Measurements from ENCODE around the gene GLOD4.
"Not testable (repeated sequence)": the region's sequence is repeated elsewhere in the genome, so short reads cannot be mapped to it uniquely, and the experiment has no call there.

Gene GLOD4

GRCh38 chr17:814371-814770 lies 32.3 kb upstream of the GLOD4 start:
- no peak overlapping the region for H3K27ac ChIP-seq (ENCODE audit: low read depth in 2 of 2, low read length in 2 of 2)
- no peaks in the 10 kb centered on the region for H3K36me3 ChIP-seq (ENCODE audit: control insufficient read depth in 2 of 2, insufficient read depth in 2 of 2, low read length in 2 of 2)

DNA sequence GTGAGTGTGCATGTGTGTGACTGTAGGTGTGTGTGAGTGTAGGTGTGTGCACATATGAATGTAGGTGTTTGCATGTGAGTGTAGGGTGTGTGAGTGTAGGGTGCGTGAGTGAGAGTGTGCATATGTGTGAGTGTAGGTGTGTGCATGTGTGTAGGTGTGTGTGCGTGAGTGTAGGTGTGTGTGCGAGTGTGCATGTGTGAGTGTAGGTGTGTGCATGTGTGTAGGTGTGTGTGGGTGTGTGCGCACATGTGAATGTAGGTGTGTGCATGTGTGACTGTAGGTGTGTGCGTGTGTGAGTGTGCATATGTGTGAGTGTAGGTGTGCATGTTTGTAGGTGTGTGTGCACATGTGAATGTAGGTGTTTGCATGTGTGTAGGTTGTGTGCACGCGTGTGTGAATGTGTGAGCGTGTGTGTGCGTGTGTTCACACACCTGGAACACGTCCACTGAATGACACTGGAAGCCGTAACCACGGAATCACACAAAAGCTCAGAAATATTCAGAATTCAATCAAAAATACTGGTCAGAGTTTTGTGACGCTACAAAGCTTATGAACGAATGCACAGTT lies 30.6 kb upstream of the GLOD4 start:
- no peaks in the 10 kb centered on the region for H3K27me3 ChIP-seq (ENCODE audit: control insufficient read depth in 2 of 2, insufficient read depth in 2 of 2, low read length in 2 of 2)
- H3K4me3 ChIP-seq (ENCODE audit: low read length in 2 of 2) = no peak overlapping the region
- no peaks in the 10 kb centered on the region for H3K36me3 ChIP-seq (ENCODE audit: control insufficient read depth in 2 of 2, insufficient read depth in 2 of 2, low read length in 2 of 2)
- no peak overlapping the region for H3K27ac ChIP-seq (ENCODE audit: low read depth in 2 of 2, low read length in 2 of 2)
- H3K9me3 ChIP-seq (ENCODE audit: control insufficient read depth in 2 of 2, low read length in 2 of 2) = no peaks in the 10 kb centered on the region
- no peaks in the 10 kb centered on the region for H3K4me1 ChIP-seq (ENCODE audit: control insufficient read depth in 2 of 2, insufficient read depth in 2 of 2, low read length in 2 of 2)
- H3K9ac ChIP-seq (ENCODE audit: low read depth in 1 of 2, low read length in 2 of 2) = no peak overlapping the region

More at GRCh38 chr17:814371-814770, 32.3 kb upstream of the GLOD4 start:
- Histone ChIP-seq H3K27me3 (ENCODE audit: control insufficient read depth in 2 of 2, insufficient read depth in 2 of 2, low read length in 2 of 2) (no peaks in the 10 kb centered on the region), H3K4me1 (ENCODE audit: control insufficient read depth in 2 of 2, insufficient read depth in 2 of 2, low read length in 2 of 2) (no peaks in the 10 kb centered on the region), H3K9me3 (ENCODE audit: control insufficient read depth in 2 of 2, low read length in 2 of 2) (no peaks in the 10 kb centered on the region), H3K9ac (ENCODE audit: low read depth in 1 of 2, low read length in 2 of 2) (no peak overlapping the region), H3K4me3 (ENCODE audit: low read length in 2 of 2) (no peak overlapping the region)

GRCh38 chr17:811051-811784 lies 29.1 kb upstream of the GLOD4 start:
- H3K9me3 ChIP-seq (ENCODE audit: control insufficient read depth in 2 of 2, low read length in 2 of 2) = no peaks in the 10 kb centered on the region
- no peak overlapping the region for H3K9ac ChIP-seq (ENCODE audit: low read depth in 1 of 2, low read length in 2 of 2)
- H3K27ac ChIP-seq (ENCODE audit: low read depth in 2 of 2, low read length in 2 of 2) = no peak overlapping the region
- H3K27me3 ChIP-seq (ENCODE audit: control insufficient read depth in 2 of 2, insufficient read depth in 2 of 2, low read length in 2 of 2) = no peaks in the 10 kb centered on the region
- H3K4me3 ChIP-seq (ENCODE audit: low read length in 2 of 2) = no peak overlapping the region
- H3K36me3 ChIP-seq (ENCODE audit: control insufficient read depth in 2 of 2, insufficient read depth in 2 of 2, low read length in 2 of 2) = no peaks in the 10 kb centered on the region
- H3K4me1 ChIP-seq (ENCODE audit: control insufficient read depth in 2 of 2, insufficient read depth in 2 of 2, low read length in 2 of 2) = no peaks in the 10 kb centered on the region

GRCh38 chr17:807523-808294 lies 25.6 kb upstream of the GLOD4 start:
- Histone ChIP-seq H3K4me1 (ENCODE audit: control insufficient read depth in 2 of 2, insufficient read depth in 2 of 2, low read length in 2 of 2) (no peaks in the 10 kb centered on the region), H3K36me3 (ENCODE audit: control insufficient read depth in 2 of 2, insufficient read depth in 2 of 2, low read length in 2 of 2) (no peaks in the 10 kb centered on the region), H3K4me3 (ENCODE audit: low read length in 2 of 2) (no peak overlapping the region), H3K27ac (ENCODE audit: low read depth in 2 of 2, low read length in 2 of 2) (no peak overlapping the region), H3K9ac (ENCODE audit: low read depth in 1 of 2, low read length in 2 of 2) (no peak overlapping the region), H3K27me3 (ENCODE audit: control insufficient read depth in 2 of 2, insufficient read depth in 2 of 2, low read length in 2 of 2) (no peaks in the 10 kb centered on the region), H3K9me3 (ENCODE audit: control insufficient read depth in 2 of 2, low read length in 2 of 2) (no peaks in the 10 kb centered on the region)

DNA sequence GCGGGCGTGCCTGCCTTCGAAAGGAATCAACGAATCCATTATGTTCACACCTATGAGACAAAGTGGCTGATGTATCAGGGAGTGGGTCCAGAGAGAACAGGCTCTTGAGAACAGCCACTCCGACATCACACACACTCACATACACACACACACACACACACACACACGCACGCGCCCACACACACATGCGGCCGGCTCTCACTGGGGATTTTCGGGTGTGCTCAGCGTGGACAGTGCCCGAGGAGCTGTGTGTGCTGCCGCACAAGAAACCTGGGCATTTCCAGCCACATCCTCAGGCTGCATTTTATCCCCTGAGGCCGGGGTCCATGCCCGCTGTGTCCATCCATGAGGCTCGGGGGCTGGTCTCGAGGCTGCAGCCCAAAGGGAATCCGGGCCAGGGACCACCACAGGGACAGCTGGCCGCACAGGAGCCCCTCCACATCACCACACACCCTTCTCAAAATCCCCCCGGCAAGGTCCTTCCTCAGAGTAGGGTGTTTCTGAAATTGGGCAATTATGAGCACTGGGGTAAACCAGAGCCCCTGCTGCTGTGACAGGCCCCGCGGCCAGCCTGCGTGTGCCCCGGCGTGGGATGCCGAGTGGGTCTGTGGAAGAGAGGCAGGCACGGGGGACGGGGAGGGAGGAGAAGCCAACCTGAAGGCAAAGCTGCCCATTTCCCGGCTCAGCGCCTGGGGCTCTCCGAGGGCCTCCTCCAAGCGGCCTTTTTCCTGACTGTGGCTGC lies 24.9 kb upstream of the GLOD4 start:
- Histone ChIP-seq H3K9ac (ENCODE audit: low read depth in 1 of 2, low read length in 2 of 2) (no peak overlapping the region), H3K4me3 (ENCODE audit: low read length in 2 of 2) (no peak overlapping the region), H3K36me3 (ENCODE audit: control insufficient read depth in 2 of 2, insufficient read depth in 2 of 2, low read length in 2 of 2) (no peaks in the 10 kb centered on the region), H3K4me1 (ENCODE audit: control insufficient read depth in 2 of 2, insufficient read depth in 2 of 2, low read length in 2 of 2) (no peaks in the 10 kb centered on the region), H3K9me3 (ENCODE audit: control insufficient read depth in 2 of 2, low read length in 2 of 2) (no peaks in the 10 kb centered on the region), H3K27ac (ENCODE audit: low read depth in 2 of 2, low read length in 2 of 2) (no peak overlapping the region), H3K27me3 (ENCODE audit: control insufficient read depth in 2 of 2, insufficient read depth in 2 of 2, low read length in 2 of 2) (no peaks in the 10 kb centered on the region)

DNA sequence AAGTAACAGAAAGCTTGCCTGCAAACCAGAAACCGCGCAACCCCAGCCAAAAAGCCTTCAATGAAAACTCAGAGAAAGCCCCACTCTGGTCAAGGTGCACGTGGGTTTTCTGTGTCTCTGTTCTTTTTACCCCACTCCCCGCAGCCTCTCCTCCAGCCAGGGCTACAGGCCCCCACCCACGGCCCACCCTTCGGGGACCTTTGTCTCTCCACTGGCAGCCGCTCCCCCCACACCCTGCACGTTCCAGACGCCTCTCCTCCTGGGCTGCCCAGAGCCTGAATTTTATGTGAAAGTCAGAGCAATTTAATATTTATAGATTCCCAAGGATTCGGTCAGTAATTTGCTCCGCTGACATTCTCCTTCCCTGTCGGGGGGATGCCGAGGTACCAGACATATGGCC lies 24.3 kb upstream of the GLOD4 start:
- no peaks in the 10 kb centered on the region for H3K4me1 ChIP-seq (ENCODE audit: control insufficient read depth in 2 of 2, insufficient read depth in 2 of 2, low read length in 2 of 2)
- H3K36me3 ChIP-seq (ENCODE audit: control insufficient read depth in 2 of 2, insufficient read depth in 2 of 2, low read length in 2 of 2) = no peaks in the 10 kb centered on the region
- H3K4me3 ChIP-seq (ENCODE audit: low read length in 2 of 2) = no peak overlapping the region
- H3K9ac ChIP-seq (ENCODE audit: low read depth in 1 of 2, low read length in 2 of 2) = no peak overlapping the region
- no peaks in the 10 kb centered on the region for H3K9me3 ChIP-seq (ENCODE audit: control insufficient read depth in 2 of 2, low read length in 2 of 2)
- H3K27me3 ChIP-seq (ENCODE audit: control insufficient read depth in 2 of 2, insufficient read depth in 2 of 2, low read length in 2 of 2) = no peaks in the 10 kb centered on the region
- no peak overlapping the region for H3K27ac ChIP-seq (ENCODE audit: low read depth in 2 of 2, low read length in 2 of 2)

GRCh38 chr17:805886-806285 lies 23.8 kb upstream of the GLOD4 start:
- H3K36me3 ChIP-seq (ENCODE audit: control insufficient read depth in 2 of 2, insufficient read depth in 2 of 2, low read length in 2 of 2); H3K9ac ChIP-seq (ENCODE audit: low read depth in 1 of 2, low read length in 2 of 2); H3K27ac ChIP-seq (ENCODE audit: low read depth in 2 of 2, low read length in 2 of 2); H3K9me3 ChIP-seq (ENCODE audit: control insufficient read depth in 2 of 2, low read length in 2 of 2); H3K27me3 ChIP-seq (ENCODE audit: control insufficient read depth in 2 of 2, insufficient read depth in 2 of 2, low read length in 2 of 2); H3K4me1 ChIP-seq (ENCODE audit: control insufficient read depth in 2 of 2, insufficient read depth in 2 of 2, low read length in 2 of 2); H3K4me3 ChIP-seq (ENCODE audit: low read length in 2 of 2): not testable (repeated sequence)

DNA sequence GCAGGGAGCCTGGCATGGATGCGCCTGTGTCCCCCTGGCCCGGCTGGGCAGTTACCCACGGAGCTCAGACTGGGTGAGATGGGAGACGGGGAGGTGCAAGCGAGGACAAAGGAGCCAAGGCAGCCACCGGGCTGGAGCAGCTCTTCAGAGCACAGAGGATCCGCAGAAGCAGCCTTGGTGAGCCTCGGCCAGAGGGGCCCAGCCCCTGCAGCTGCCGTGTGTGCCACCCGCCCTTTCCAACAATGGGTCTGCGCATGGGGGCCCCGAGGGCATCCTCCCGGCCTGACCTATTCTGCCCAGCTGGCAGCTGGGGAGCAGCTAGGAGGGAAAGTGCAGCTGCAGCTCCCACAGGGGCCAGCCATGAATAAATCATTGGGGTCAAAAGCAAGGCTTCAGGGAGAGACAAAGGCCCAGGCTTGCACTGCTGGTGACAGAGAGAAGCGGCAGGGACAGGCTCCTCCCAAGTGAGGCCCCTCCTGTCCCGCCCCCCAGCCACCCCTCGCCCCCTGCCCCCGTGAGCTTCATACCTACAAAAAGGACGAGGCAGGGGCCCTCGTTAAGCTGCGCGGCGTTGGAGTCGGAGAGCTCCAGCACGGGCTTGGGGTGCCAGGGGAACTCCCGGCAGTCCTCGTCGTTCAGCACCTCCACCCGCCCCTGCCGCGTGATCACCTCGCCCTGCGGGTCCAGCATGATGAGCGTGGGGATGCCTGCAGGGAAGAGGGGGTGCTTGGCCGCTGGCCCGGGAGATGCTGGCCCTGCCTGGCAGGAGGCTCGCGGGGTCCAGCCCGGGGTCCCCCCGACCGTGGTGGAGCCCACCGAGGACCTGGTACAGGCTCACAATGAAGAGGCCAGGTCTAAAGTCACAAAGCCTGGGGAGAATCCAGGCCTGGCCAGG lies 22.7 kb upstream of the GLOD4 start:
- no peak overlapping the region for H3K27ac ChIP-seq (ENCODE audit: low read depth in 2 of 2, low read length in 2 of 2)
- no peaks in the 10 kb centered on the region for H3K9me3 ChIP-seq (ENCODE audit: control insufficient read depth in 2 of 2, low read length in 2 of 2)
- H3K4me1 ChIP-seq (ENCODE audit: control insufficient read depth in 2 of 2, insufficient read depth in 2 of 2, low read length in 2 of 2) = no peaks in the 10 kb centered on the region
- no peaks in the 10 kb centered on the region for H3K36me3 ChIP-seq (ENCODE audit: control insufficient read depth in 2 of 2, insufficient read depth in 2 of 2, low read length in 2 of 2)
- no peaks in the 10 kb centered on the region for H3K27me3 ChIP-seq (ENCODE audit: control insufficient read depth in 2 of 2, insufficient read depth in 2 of 2, low read length in 2 of 2)
- no peak overlapping the region for H3K4me3 ChIP-seq (ENCODE audit: low read length in 2 of 2)
- H3K9ac ChIP-seq (ENCODE audit: low read depth in 1 of 2, low read length in 2 of 2) = no peak overlapping the region

GRCh38 chr17:802901-803881 lies 21.1 kb upstream of the GLOD4 start:
- Histone ChIP-seq H3K9me3 (ENCODE audit: control insufficient read depth in 2 of 2, low read length in 2 of 2) (no peaks in the 10 kb centered on the region), H3K27ac (ENCODE audit: low read depth in 2 of 2, low read length in 2 of 2) (no peak overlapping the region), H3K27me3 (ENCODE audit: control insufficient read depth in 2 of 2, insufficient read depth in 2 of 2, low read length in 2 of 2) (no peaks in the 10 kb centered on the region), H3K36me3 (ENCODE audit: control insufficient read depth in 2 of 2, insufficient read depth in 2 of 2, low read length in 2 of 2) (no peaks in the 10 kb centered on the region), H3K4me3 (ENCODE audit: low read length in 2 of 2) (no peak overlapping the region), H3K4me1 (ENCODE audit: control insufficient read depth in 2 of 2, insufficient read depth in 2 of 2, low read length in 2 of 2) (no peaks in the 10 kb centered on the region), H3K9ac (ENCODE audit: low read depth in 1 of 2, low read length in 2 of 2) (no peak overlapping the region)

All from mucosa of rectum (tissue), 2 donors.